H9 (cell line): ENCODE results near the gene KIAA0825. TPM values are rescaled to one million over a fixed set of nuclear protein-coding genes. Genes with fewer than 3 reads are reported as not detected.

Experiments
- DNase-seq: peaks from one replicate; pipeline ENCODE4 v3.0.0-alpha.2; 2017
- H2AFZ ChIP-seq: one replicate; pipeline ENCODE4 v1.6.1; 2013; ENCODE audit warnings: mild to moderate bottlenecking, low read length, control low read depth, moderate library complexity
- H2AK5ac ChIP-seq: 2 replicates; pipeline ENCODE4 v1.6.1; 2013; ENCODE audit warnings: low read length, control low read depth, mixed read lengths; ENCODE audit not compliant: insufficient read length
- H2BK120ac ChIP-seq: one replicate; pipeline ENCODE4 v1.6.1; 2013; ENCODE audit warnings: low read depth, mild to moderate bottlenecking, low read length, control low read depth, inconsistent platforms; ENCODE audit not compliant: poor library complexity, severe bottlenecking
- H2BK12ac ChIP-seq: 2 replicates; pipeline ENCODE4 v1.6.1; 2013; ENCODE audit warnings: low read length, control low read depth, mixed read lengths, low read depth; ENCODE audit not compliant: insufficient read length
- H2BK15ac ChIP-seq: 2 replicates; pipeline ENCODE4 v1.6.1; 2013; ENCODE audit warnings: low read depth, low read length, control low read depth
- H2BK20ac ChIP-seq: one replicate; pipeline ENCODE4 v1.6.1; 2013; ENCODE audit warnings: low read depth, mild to moderate bottlenecking, low read length, control low read depth, inconsistent platforms; ENCODE audit not compliant: poor library complexity, severe bottlenecking
- H2BK5ac ChIP-seq: 2 replicates; pipeline ENCODE4 v1.6.1; 2013; ENCODE audit warnings: low read length, control low read depth, mixed read lengths; ENCODE audit not compliant: insufficient read length
- H3K14ac ChIP-seq: 2 replicates; pipeline ENCODE4 v1.6.1; 2013; ENCODE audit warnings: low read length, control low read depth; ENCODE audit not compliant: insufficient read depth
- H3K18ac ChIP-seq: 2 replicates; pipeline ENCODE4 v1.6.1; 2013; ENCODE audit warnings: low read depth, mild to moderate bottlenecking, mixed read lengths, low read length, control low read depth; ENCODE audit not compliant: insufficient read length
- H3K23ac ChIP-seq: 2 replicates; pipeline ENCODE4 v1.6.1; 2013; ENCODE audit warnings: low read length, control low read depth, mixed read lengths, low read depth; ENCODE audit not compliant: insufficient read length
- H3K23me2 ChIP-seq: 2 replicates; pipeline ENCODE4 v1.6.1; 2013; ENCODE audit warnings: low read depth, mild to moderate bottlenecking, mixed read lengths, low read length, control low read depth; ENCODE audit not compliant: insufficient read length, poor library complexity, severe bottlenecking
- H3K27ac ChIP-seq: 2 replicates; pipeline ENCODE4 v1.5.1; 2013; ENCODE audit warnings: low read length, control low read depth, mixed read lengths, low read depth; ENCODE audit not compliant: insufficient read length
- H3K27me3 ChIP-seq: 2 replicates; pipeline ENCODE4 v1.6.1; 2013; ENCODE audit warnings: low read length, control low read depth, inconsistent platforms; ENCODE audit not compliant: insufficient read depth
- H3K4ac ChIP-seq: 2 replicates; pipeline ENCODE4 v1.6.1; 2013; ENCODE audit warnings: low read depth, mild to moderate bottlenecking, control low read depth, inconsistent platforms, low read length, moderate library complexity
- H3K4me1 ChIP-seq: 2 replicates; pipeline ENCODE4 v1.6.1; 2013; ENCODE audit warnings: low read length, control low read depth, inconsistent platforms; ENCODE audit not compliant: insufficient read depth
- H3K4me2 ChIP-seq: 2 replicates; pipeline ENCODE4 v1.6.1; 2013; ENCODE audit warnings: low read length, control low read depth, mixed read lengths; ENCODE audit not compliant: insufficient read length, insufficient read depth
- H3K56ac ChIP-seq: 2 replicates; pipeline ENCODE4 v1.6.1; 2013; ENCODE audit warnings: low read depth, mild to moderate bottlenecking, mixed read lengths, low read length, control low read depth; ENCODE audit not compliant: insufficient read length
- H3K79me1 ChIP-seq: 2 replicates; pipeline ENCODE4 v1.6.1; 2013; ENCODE audit warnings: low read depth, mild to moderate bottlenecking, moderate library complexity, low read length, control low read depth, inconsistent platforms; ENCODE audit not compliant: insufficient read depth, poor library complexity, severe bottlenecking
- H3K79me2 ChIP-seq: 2 replicates; pipeline ENCODE4 v1.6.1; 2013; ENCODE audit warnings: low read length, control low read depth, inconsistent platforms; ENCODE audit not compliant: insufficient read depth
- H3K9ac ChIP-seq: 2 replicates; pipeline ENCODE4 v1.6.1; 2013; ENCODE audit warnings: low read length, control low read depth, mixed read lengths; ENCODE audit not compliant: insufficient read length; ENCODE audit errors: extremely low read depth
- H3K9me3 ChIP-seq: one replicate; pipeline ENCODE4 v1.6.1; 2013; ENCODE audit warnings: low read depth, low read length, inconsistent platforms; ENCODE audit not compliant: control insufficient read depth
- H3T11ph ChIP-seq: one replicate; pipeline ENCODE4 v1.6.1; 2013; ENCODE audit warnings: mild to moderate bottlenecking, low read length, control low read depth, inconsistent platforms
- H4K20me1 ChIP-seq: one replicate; pipeline ENCODE4 v1.6.1; 2013; ENCODE audit not compliant: control insufficient read depth, insufficient read length, insufficient read depth
- H4K5ac ChIP-seq: 2 replicates; pipeline ENCODE4 v1.6.1; 2013; ENCODE audit warnings: low read depth, mild to moderate bottlenecking, mixed read lengths, low read length, control low read depth; ENCODE audit not compliant: insufficient read length
- H4K8ac ChIP-seq: replicated peaks from 2 replicates; pipeline ENCODE4 v1.6.1; 2013; ENCODE audit warnings: low read length, control low read depth, mixed read lengths, low read depth; ENCODE audit not compliant: insufficient read length
- H4K91ac ChIP-seq: 2 replicates; pipeline ENCODE4 v1.6.1; 2013; ENCODE audit warnings: low read depth, mild to moderate bottlenecking, moderate library complexity, mixed read lengths, low read length, control low read depth; ENCODE audit not compliant: insufficient read length
- H3K27ac Mint-ChIP-seq, 3 experiments: 2 replicates in 2 of 3; 3 replicates in 1 of 3; pipeline ENCODE4 v1.8.0; 2020 to 2021; ENCODE audit warnings: mixed read lengths in 3 of 3, mild to moderate bottlenecking in 1 of 3, moderate library complexity in 1 of 3
- H3K27me3 Mint-ChIP-seq: 2 replicates; pipeline ENCODE4 v1.8.0; 2021; ENCODE audit warnings: low read depth, mild to moderate bottlenecking, moderate library complexity, mixed read lengths
- H3K36me3 Mint-ChIP-seq, 3 experiments: 2 replicates in 2 of 3; 3 replicates in 1 of 3; pipeline ENCODE4 v1.8.0; 2020 to 2021; ENCODE audit warnings: low read depth in 3 of 3, mixed read lengths in 3 of 3; ENCODE audit not compliant: insufficient read depth in 1 of 3
- H3K4me1 Mint-ChIP-seq, 2 experiments: 2 replicates each; pipeline ENCODE4 v1.8.0; 2020; ENCODE audit warnings: mixed read lengths in 2 of 2
- H3K4me3 Mint-ChIP-seq, 2 experiments: 2 replicates in 1 of 2; 3 replicates in 1 of 2; pipeline ENCODE4 v1.8.0; 2020 to 2021; ENCODE audit warnings: mild to moderate bottlenecking in 2 of 2, mixed read lengths in 2 of 2, moderate library complexity in 1 of 2
- H3K9me3 Mint-ChIP-seq, 2 experiments: 2 replicates in 1 of 2; 3 replicates in 1 of 2; pipeline ENCODE4 v1.8.0; 2020; ENCODE audit warnings: mild to moderate bottlenecking in 2 of 2, mixed read lengths in 2 of 2, moderate library complexity in 1 of 2
- whole genome bisulfite sequencing: extraction: QIAGEN DNeasy Blood & Tissue Kit; methylation state at CpG from one replicate; pipeline ENCODE4 v1.1.7; 2013; ENCODE audit warnings: missing lambda C conversion rate, low lambda C conversion rate, mixed read lengths; ENCODE audit not compliant: insufficient read length; ENCODE audit errors: extremely low coverage; 5-methylcytosine and 5-hydroxymethylcytosine counted together
- total RNA-seq: library from RNA; stranded (reverse); gene quantifications from 2 replicates; pipeline ENCODE4 v1.2.1, GENCODE V29; 2021
- TF ChIP-seq, protein P1 (sequence below): fragments of 200-600 bp; sonication (generic); conservative IDR thresholded peaks from 3 replicates; pipeline ENCODE4 v1.8.0; 2021; ENCODE audit warnings: antibody characterized with exemption, mild to moderate bottlenecking

KIAA0825 gene
- total RNA-seq, 1 experiment from 2014 or later, result 1.8 TPM

DNA sequence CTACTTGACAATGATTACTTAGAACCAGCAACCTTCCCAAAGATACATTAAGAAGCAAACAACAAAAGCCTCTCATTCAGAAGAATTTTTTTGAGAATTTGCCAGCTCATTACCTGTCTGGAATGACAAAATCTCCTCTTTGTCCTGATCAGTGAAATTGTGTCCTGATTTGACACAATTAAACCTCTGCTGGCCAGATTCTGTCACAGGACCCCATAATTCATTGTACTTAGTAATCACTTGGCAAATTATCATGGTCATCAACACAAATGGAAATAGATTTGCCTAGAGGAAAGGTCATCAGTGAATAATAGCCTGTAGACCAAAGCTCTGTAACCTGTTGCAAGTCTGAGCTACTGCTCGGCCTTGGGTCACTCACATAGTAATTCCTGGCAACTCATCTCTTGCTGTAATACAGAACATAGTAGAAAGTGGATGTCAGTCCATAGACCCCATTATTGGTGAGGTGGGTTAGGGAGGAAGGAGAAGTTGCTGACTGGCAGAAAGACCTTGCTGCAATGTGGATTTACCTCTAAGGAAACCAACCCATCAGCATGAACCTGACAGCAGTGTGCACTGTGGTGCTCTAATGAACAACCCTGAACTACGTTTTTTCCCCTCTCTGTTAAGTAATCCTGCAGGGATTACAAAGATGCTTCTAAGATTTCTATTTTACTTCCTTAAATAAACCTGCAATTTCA lies 370.1 kb downstream of the KIAA0825 start:
- H3K27me3 ChIP-seq, result no peaks in the 10 kb centered on the region
- H2AK5ac ChIP-seq, result no peak overlapping the region
- no peak overlapping the region for H3K9ac ChIP-seq
- WGBS, result no CpG with 5 or more reads among the region's 2 CpGs
- H3T11ph ChIP-seq, result no peak overlapping the region
- no peak overlapping the region for H3K18ac ChIP-seq
- no peak overlapping the region for H3K23ac ChIP-seq
- no peaks in the 10 kb centered on the region; the same call in 1 of the 2 replicates for H3K4me1 ChIP-seq
- H4K91ac ChIP-seq, result no peak overlapping the region
- peak overlapping the region in 2 of 3 experiments; percentile 18 to 88; a peak in 3 of 7 replicates for H3K27ac Mint-ChIP-seq
- H2BK12ac ChIP-seq, result no peak overlapping the region
- no peak overlapping the region for H2BK120ac ChIP-seq
- no peak overlapping the region for H2BK15ac ChIP-seq
- no peak overlapping the region for H4K8ac ChIP-seq
- no peaks in the 10 kb centered on the region for H4K20me1 ChIP-seq
- no peaks in the 10 kb centered on the region for H3K9me3 Mint-ChIP-seq
- peaks cover 0 to 14% (median 5%) of the 10 kb centered on the region in 3 experiments; a peak in 3 of 7 replicates for H3K36me3 Mint-ChIP-seq
- H3K4me1 Mint-ChIP-seq, result peaks cover 23 to 38% of the 10 kb centered on the region in 2 experiments
- H3K14ac ChIP-seq, result no peak overlapping the region
- no peak overlapping the region for H3K4me2 ChIP-seq
- no peak overlapping the region for H2AFZ ChIP-seq
- H3K56ac ChIP-seq, result no peak overlapping the region
- no peak overlapping the region for H2BK20ac ChIP-seq
- no peak overlapping the region for H2BK5ac ChIP-seq
- no peak overlapping the region for H3K27ac ChIP-seq
- no peak overlapping the region for H3K4me3 Mint-ChIP-seq
- H3K27me3 Mint-ChIP-seq, result no peaks in the 10 kb centered on the region
- TF ChIP-seq, protein P1, sequence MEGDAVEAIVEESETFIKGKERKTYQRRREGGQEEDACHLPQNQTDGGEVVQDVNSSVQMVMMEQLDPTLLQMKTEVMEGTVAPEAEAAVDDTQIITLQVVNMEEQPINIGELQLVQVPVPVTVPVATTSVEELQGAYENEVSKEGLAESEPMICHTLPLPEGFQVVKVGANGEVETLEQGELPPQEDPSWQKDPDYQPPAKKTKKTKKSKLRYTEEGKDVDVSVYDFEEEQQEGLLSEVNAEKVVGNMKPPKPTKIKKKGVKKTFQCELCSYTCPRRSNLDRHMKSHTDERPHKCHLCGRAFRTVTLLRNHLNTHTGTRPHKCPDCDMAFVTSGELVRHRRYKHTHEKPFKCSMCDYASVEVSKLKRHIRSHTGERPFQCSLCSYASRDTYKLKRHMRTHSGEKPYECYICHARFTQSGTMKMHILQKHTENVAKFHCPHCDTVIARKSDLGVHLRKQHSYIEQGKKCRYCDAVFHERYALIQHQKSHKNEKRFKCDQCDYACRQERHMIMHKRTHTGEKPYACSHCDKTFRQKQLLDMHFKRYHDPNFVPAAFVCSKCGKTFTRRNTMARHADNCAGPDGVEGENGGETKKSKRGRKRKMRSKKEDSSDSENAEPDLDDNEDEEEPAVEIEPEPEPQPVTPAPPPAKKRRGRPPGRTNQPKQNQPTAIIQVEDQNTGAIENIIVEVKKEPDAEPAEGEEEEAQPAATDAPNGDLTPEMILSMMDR, result no peak
- no peaks in the 10 kb centered on the region for H3K9me3 ChIP-seq
- H3K79me2 ChIP-seq, result no peaks in the 10 kb centered on the region; the same call in 1 of the 2 replicates
- DNase-seq, result no peak
- no peaks in the 10 kb centered on the region for H3K23me2 ChIP-seq
- no peak overlapping the region for H4K5ac ChIP-seq
- no peaks in the 10 kb centered on the region for H3K79me1 ChIP-seq
- H3K4ac ChIP-seq, result no peak overlapping the region
